Stomach smooth muscle (tissue), 2 donors: ENCODE data around the gene MCUR1.
A peak's percentile ranks its signal among the peaks of the same experiment; 100 is the strongest.
"Not testable (repeated sequence)": the region's sequence is repeated elsewhere in the genome, so short reads cannot be mapped to it uniquely, and the experiment has no call there.

ENCODE experiments used
- H3K27ac ChIP-seq: one replicate; pipeline ENCODE4 v1.7.0; 2013; ENCODE audit warnings: mild to moderate bottlenecking, low read length, inconsistent platforms
- H3K27me3 ChIP-seq, 2 donors: one replicate each; pipeline ENCODE4 v1.7.0; 2013; ENCODE audit warnings: low read length in 2 of 2; ENCODE audit not compliant: insufficient read depth in 2 of 2, control insufficient read depth in 1 of 2
- H3K36me3 ChIP-seq, 2 donors: one replicate each; pipeline ENCODE4 v1.7.0; 2013; ENCODE audit warnings: low read length in 2 of 2; ENCODE audit not compliant: control insufficient read depth in 2 of 2, insufficient read depth in 2 of 2
- H3K4me1 ChIP-seq: one replicate; pipeline ENCODE4 v1.7.0; 2013; ENCODE audit warnings: low read length; ENCODE audit not compliant: control insufficient read depth, insufficient read depth
- H3K4me3 ChIP-seq, 2 donors: one replicate each; pipeline ENCODE4 v1.7.0; 2013; ENCODE audit warnings: low read length in 2 of 2
- H3K9ac ChIP-seq, 2 donors: one replicate each; pipeline ENCODE4 v1.7.0; 2013; ENCODE audit warnings: low read length in 2 of 2, mild to moderate bottlenecking in 1 of 2
- H3K9me3 ChIP-seq, 2 donors: one replicate each; pipeline ENCODE4 v1.7.0; 2013; ENCODE audit warnings: low read length in 2 of 2; ENCODE audit not compliant: control insufficient read depth in 2 of 2
- donor health status: healthy.
- donor health status: Pancreatic carcinoma.

Gene MCUR1

DNA sequence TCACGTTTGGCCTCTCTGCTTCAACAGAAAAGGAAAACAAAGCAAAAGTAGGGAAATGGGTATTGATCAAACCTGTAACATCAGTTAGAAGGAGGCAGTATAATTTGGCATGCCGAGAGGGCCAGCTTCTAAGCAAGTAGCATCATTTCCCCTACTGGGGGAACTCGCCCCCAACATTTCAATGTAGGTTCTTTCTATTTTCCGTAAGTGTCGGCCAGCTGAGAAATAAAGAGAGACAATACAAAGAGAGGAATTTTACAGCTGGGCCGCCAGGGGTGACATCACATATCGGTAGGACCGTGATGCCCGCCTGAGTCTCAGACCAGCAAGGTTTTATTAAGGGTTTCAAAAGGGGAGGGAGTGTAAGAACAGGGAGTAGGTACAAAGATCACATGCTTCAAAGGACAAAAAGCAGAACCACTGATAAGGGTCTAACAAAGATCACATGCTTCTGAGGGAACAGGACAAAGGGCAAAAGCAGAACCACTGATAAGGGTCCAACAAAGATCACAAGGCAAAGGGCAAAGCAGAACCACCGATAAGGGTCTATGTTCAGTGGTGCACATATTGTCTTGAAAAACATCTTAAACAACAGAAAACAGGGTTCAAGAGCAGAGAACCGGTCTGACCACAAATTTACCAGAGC is 14.4 kb upstream of the MCUR1 start:
- H3K4me1 ChIP-seq, H3K27me3 ChIP-seq, H3K9ac ChIP-seq, H3K36me3 ChIP-seq, H3K4me3 ChIP-seq, H3K9me3 ChIP-seq, H3K27ac ChIP-seq: not testable (repeated sequence)

DNA sequence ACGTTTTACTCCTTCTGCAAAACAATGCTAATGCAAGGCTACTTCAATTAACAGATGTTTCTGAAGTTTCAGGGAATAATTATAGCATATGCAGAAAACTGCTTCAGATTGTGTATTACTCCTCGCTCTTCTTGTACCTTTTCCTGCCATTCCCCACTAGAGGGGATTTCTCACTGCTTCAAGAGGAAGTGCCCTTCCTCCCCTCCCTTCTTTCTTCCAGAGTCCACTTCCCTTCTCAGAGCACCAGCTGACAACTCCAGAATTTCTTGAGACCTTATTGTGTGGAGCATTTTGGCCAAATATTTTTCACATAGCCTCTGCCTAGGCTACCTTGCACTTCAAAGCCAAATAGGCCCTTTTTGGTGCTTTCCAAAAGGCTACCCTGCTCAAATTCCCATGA is 12.7 kb upstream of the MCUR1 start:
- H3K4me1 ChIP-seq = no peaks in the 10 kb centered on the region
- H3K4me3 ChIP-seq = no peak overlapping the region
- no peaks in the 10 kb centered on the region for H3K36me3 ChIP-seq
- H3K27ac ChIP-seq = no peak overlapping the region
- H3K9ac ChIP-seq = no peak overlapping the region
- H3K27me3 ChIP-seq = no peaks in the 10 kb centered on the region
- no peaks in the 10 kb centered on the region for H3K9me3 ChIP-seq

DNA sequence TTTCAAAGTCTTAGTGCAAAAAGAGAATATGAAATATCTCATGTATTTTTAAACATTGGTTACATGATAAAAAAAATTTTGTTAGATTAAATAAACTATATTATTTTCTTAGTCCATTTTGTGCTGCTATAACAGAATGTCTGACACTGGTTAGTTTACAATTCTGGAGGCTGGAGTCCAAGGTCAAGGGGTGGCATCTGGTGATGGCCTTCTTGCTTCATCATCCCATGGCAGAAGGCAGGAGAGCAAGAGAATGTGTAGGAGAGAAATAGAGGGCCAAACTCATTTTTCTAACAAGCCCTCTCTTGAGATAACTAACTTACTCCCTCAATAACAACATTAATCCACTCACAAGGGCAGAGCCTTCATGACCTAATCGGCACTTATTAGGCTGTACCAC is 11.5 kb upstream of the MCUR1 start:
- H3K4me3 ChIP-seq = no peak overlapping the region
- H3K36me3 ChIP-seq = no peaks in the 10 kb centered on the region
- H3K27me3 ChIP-seq = no peaks in the 10 kb centered on the region
- no peak overlapping the region for H3K27ac ChIP-seq
- no peaks in the 10 kb centered on the region for H3K9me3 ChIP-seq
- H3K4me1 ChIP-seq = no peaks in the 10 kb centered on the region
- H3K9ac ChIP-seq = no peak overlapping the region

DNA sequence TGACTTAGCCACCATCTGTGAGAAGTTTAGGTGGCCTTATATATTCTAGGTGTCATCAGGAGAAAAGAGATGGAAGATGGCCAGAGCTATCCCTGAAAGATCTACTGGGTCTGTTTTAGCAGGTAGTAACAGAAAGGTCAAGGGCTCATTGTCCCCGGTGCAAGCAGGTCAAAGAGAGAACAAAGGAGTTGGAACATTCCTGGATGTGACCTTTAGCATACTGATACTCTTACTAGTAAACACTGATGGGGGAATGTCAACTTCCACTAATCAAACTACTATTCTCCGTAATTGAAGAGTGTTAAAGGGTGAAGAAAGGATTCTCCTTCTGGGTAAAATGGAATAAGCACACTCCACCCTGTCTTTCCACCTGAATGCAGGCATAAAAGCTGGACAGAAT is 4.0 kb upstream of the MCUR1 start:
- no peaks in the 10 kb centered on the region for H3K36me3 ChIP-seq
- no peak overlapping the region for H3K27ac ChIP-seq
- H3K9ac ChIP-seq = no peak overlapping the region
- H3K27me3 ChIP-seq = no peaks in the 10 kb centered on the region
- H3K4me3 ChIP-seq = no peak overlapping the region
- no peaks in the 10 kb centered on the region for H3K9me3 ChIP-seq
- H3K4me1 ChIP-seq = no peaks in the 10 kb centered on the region

DNA sequence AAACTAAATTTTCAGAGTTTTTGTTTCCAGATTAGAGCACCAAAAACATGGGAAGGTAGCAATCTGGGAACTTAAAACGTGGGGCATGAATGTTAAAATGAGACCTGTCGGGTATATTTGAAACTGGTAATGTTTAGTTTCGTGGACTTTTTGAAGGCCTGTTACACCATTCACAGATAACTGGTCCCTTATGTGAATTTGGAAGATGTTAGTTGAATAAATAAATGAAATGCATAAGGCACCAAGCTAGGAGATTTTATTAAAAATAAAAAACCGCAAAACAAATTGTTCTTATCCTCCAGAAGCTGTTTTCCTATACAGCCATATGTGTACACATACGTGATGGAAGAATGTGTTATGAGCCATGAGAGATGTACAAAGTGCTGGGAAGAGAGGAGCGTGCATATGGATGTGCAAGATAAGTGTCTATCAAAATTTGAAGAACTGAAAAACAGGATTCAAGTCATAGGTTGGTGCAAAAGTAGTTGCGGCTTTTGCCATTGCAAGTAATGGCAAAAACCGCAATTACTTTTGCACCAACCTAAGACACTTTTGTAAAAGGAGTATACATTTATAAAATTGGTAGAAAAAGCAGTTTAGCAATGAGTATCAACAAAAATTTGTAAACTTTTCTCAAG is 700 bp upstream of the MCUR1 start:
- peak overlapping the region; percentile 77 for H3K27ac ChIP-seq
- no peaks in the 10 kb centered on the region for H3K9me3 ChIP-seq
- peaks cover 16% of the 10 kb centered on the region for H3K4me1 ChIP-seq
- no peaks in the 10 kb centered on the region for H3K27me3 ChIP-seq
- peak overlapping the region; percentile 64 to 86 for H3K4me3 ChIP-seq
- peak overlapping the region; percentile 65 to 81 for H3K9ac ChIP-seq
- no peaks in the 10 kb centered on the region for H3K36me3 ChIP-seq

DNA sequence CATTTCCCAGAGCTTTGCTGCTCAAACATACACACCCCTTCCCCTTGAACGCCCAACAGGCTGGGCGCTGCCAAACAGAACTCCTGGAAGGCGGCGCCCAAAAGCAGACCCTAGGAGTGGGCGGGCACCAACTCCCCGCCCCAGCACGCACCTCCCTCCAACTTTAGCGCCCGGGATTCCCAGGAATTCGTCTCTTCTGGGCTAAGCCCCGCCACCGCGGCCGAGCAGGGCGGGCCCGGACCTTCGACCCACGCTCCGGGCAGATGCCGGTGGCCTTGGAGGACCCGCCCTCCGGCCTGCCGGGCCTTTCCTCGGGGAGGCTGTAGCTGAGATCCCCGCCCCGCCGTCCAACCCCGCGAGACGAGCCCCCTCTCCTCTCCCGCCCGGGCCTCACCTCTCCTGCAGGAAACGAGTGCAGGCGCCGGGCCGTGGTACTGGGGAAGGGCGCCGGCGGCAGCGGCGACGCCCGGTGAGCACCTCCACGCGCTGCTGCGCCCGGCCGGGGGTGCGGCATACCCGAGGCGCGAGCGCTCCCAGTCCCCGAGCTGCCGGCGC is 659 bp downstream of the MCUR1 start:
- Histone ChIP-seq H3K27ac (peak overlapping the region; percentile 77), H3K27me3 (no peaks in the 10 kb centered on the region), H3K9me3 (no peaks in the 10 kb centered on the region), H3K4me3 (peak overlapping the region; percentile 69 to 86), H3K4me1 (peaks cover 16% of the 10 kb centered on the region), H3K36me3 (peaks cover 0 to 2% of the 10 kb centered on the region in 2 donors), H3K9ac (peak overlapping the region; percentile 65 to 74)

DNA sequence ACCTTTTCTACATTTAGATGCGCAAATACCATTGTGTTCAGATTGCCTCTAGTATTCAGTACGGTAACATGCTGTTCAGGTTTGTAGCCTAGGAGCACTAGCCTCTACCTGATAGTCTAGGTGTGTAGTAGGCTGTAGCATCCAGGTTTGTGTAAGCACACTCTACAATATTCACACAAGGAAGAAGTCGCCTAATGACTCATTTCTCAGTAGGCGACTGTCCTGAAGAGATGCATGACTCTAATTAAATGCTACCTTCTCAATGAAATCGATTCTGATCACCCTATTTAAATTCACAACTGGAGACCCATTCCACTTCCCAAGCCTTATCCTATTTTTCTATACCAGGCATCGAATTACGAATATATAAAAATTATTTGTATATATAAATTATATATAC is 1.3 kb downstream of the MCUR1 start:
- no peak overlapping the region for H3K27ac ChIP-seq
- H3K4me3 ChIP-seq = peak overlapping the region; percentile 69 to 86
- H3K9ac ChIP-seq = no peak overlapping the region

DNA sequence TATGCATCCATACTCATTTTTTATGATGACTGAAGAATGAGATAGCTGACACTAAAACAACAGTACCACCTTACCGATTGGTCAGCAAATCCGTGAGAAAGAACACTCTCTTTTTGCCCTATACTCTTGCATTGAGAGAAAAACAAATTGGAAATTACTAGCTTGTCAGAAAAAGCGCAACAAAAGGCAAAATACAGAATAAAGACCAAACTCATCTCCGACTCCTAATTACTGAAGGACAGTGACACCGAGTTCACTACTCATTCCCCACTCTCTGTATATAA is 2.1 kb downstream of the MCUR1 start:
- Histone ChIP-seq H3K27ac (no peak overlapping the region), H3K4me1 (peaks cover 16% of the 10 kb centered on the region), H3K36me3 (peaks cover 0 to 2% of the 10 kb centered on the region in 2 donors), H3K9ac (no peak overlapping the region), H3K4me3 (no peak overlapping the region), H3K27me3 (no peaks in the 10 kb centered on the region), H3K9me3 (no peaks in the 10 kb centered on the region)

More for the DNA sequence above, 1.3 kb downstream of the MCUR1 start:
- Histone ChIP-seq H3K27me3 (no peaks in the 10 kb centered on the region), H3K9me3 (no peaks in the 10 kb centered on the region), H3K36me3 (peaks cover 0 to 2% of the 10 kb centered on the region in 2 donors), H3K4me1 (peaks cover 16% of the 10 kb centered on the region)

DNA sequence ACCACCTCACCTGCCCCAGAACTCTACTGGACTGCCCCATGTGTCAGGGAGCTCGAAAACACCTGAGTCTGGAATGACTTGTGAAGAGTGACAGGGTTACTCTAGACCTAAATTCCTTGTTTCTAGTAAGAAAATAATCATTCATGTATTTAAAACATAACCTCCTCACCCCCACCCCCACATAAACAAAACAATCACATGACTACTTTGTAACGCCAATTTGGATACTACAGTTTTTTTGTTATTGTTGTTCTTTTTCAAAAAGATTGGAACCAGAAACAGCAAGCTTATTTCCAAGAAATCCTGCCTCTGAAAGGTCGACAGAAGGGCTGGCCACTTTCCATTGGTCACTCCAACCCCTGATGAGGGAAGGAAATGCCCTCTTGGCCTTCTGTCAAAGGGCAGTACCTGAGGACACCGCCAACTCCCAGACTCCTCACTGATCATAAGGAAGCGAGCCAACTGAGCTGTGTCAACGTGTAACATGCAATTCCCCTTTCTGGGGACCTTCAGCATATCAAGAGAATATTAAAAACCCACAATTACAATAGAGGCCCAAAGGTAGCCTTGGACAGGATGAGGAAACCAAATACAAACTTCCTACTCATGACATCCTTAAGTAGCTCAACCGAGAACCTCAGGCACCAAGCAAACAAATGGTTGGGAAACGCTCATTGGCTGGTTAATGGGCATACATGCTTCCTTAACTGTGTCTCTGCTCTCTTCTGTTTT is 2.6 kb downstream of the MCUR1 start:
- Histone ChIP-seq H3K9ac (no peak overlapping the region), H3K27ac (peak overlapping the region; percentile 37), H3K36me3 (peaks cover 0 to 2% of the 10 kb centered on the region in 2 donors), H3K27me3 (no peaks in the 10 kb centered on the region), H3K4me1 (peaks cover 16% of the 10 kb centered on the region), H3K4me3 (no peak overlapping the region), H3K9me3 (no peaks in the 10 kb centered on the region)

DNA sequence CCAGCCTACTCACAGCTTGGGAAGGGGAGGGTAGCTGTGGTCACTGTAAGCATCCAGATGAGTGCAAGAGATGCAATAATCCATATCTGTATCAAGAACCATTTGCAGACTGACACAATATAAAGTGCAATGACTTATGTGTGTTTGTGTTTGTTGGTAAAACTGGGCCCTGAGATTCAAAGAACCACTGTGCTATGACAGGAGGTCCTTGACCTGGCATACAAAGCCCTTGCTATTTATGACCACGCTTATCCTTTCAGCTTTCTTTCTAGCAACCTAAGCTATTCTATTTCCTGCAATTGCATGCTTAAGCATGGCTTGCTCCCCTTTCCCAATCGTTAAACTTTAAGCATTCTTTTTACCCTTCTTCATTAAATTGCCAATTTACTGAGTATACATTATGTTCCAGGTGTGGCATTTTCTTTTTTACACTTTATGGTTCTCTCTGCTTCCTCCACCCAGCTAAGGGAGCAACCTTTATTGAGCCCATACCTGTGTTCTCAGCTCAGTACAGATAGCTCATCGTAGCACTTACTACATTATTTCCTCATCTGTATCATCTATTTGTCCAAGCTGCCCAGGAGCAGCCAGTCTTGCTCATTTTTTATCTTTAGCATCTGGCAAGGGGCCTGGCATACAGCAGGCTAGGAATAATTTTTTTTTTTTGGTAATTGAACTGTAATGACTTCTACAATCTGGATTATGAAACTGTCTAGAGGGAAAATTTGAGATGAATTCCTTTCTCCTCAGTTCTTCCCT is 3.5 kb downstream of the MCUR1 start:
- Histone ChIP-seq H3K9ac (no peak overlapping the region), H3K9me3 (no peaks in the 10 kb centered on the region), H3K4me1 (peaks cover 16% of the 10 kb centered on the region), H3K4me3 (no peak overlapping the region), H3K27ac (peak overlapping the region; percentile 37), H3K27me3 (no peaks in the 10 kb centered on the region), H3K36me3 (peaks cover 2 to 3% of the 10 kb centered on the region in 2 donors)
